WTC11 (cell line): ENCODE results near the gene ESR2. TPM values are rescaled to one million over a fixed set of nuclear protein-coding genes. Genes with fewer than 3 reads are reported as not detected.

Experiments used
- ATAC-seq: fragments of 200-7000 bp; cut with Tn5 transposase; 2 replicates; pipeline ENCODE4 v1.10.0; 2021; ENCODE audit warnings: mild to moderate bottlenecking, moderate library complexity
- CTCF ChIA-PET: fragments of 300-600 bp; sonication (Branson Sonifier 250); formaldehyde crosslinking; loops from one replicate; lab custom pipeline; 2021; ENCODE audit warnings: antibody characterized with exemption; lab: Charles Lee
- POLR2A ChIA-PET: fragments of 350-600 bp; sonication (Branson Sonifier 250); formaldehyde crosslinking; loops from one replicate; lab custom pipeline; 2021; ENCODE audit warnings: antibody characterized with exemption; lab: Charles Lee
- DNase-seq: peaks from one replicate; pipeline ENCODE4 v3.0.0; 2021; ENCODE audit warnings: low spot score
- H3K27ac Mint-ChIP-seq: 2 replicates; pipeline ENCODE4 v1.8.0; 2021; ENCODE audit warnings: mixed read lengths
- H3K27me3 Mint-ChIP-seq: 2 replicates; pipeline ENCODE4 v1.8.0; 2021; ENCODE audit warnings: low read depth, mild to moderate bottlenecking, moderate library complexity, mixed read lengths
- H3K36me3 Mint-ChIP-seq: 2 replicates; pipeline ENCODE4 v1.8.0; 2021; ENCODE audit warnings: mixed read lengths
- H3K4me1 Mint-ChIP-seq: 2 replicates; pipeline ENCODE4 v1.8.0; 2022; ENCODE audit warnings: mixed read lengths
- H3K4me3 Mint-ChIP-seq: 2 replicates; pipeline ENCODE4 v1.8.0; 2021; ENCODE audit warnings: mild to moderate bottlenecking, moderate library complexity, mixed read lengths
- H3K9me3 Mint-ChIP-seq: 2 replicates; pipeline ENCODE4 v1.8.0; 2021; ENCODE audit warnings: mixed read lengths
- AR ChIP-seq: fragments of 250-450 bp; sonication (Bioruptor Pico); IDR thresholded peaks from 2 replicates; pipeline ENCODE4 v1.9.0; 2021; ENCODE audit warnings: mild to moderate bottlenecking
- CBFB ChIP-seq: sonication (generic); formaldehyde crosslinking; IDR thresholded peaks from 2 replicates; pipeline ENCODE4 v1.8.1; 2022; ENCODE audit warnings: mild to moderate bottlenecking, low read depth, missing genetic modification reagents
- CREB1 ChIP-seq: sonication (generic); formaldehyde crosslinking; IDR thresholded peaks from 2 replicates; pipeline ENCODE4 v1.8.0; 2023; ENCODE audit warnings: mild to moderate bottlenecking, missing genetic modification reagents
- E2F1 ChIP-seq: sonication (generic); formaldehyde crosslinking; IDR thresholded peaks from 2 replicates; pipeline ENCODE4 v1.8.0; 2022; ENCODE audit warnings: mild to moderate bottlenecking, missing genetic modification reagents
- E2F5 ChIP-seq: sonication (generic); formaldehyde crosslinking; IDR thresholded peaks from 2 replicates; pipeline ENCODE4 v1.8.1; 2022; ENCODE audit warnings: mild to moderate bottlenecking, moderate library complexity, missing genetic modification reagents
- ESRRA ChIP-seq: sonication (generic); formaldehyde crosslinking; IDR thresholded peaks from 2 replicates; pipeline ENCODE4 v1.8.1; 2022; ENCODE audit warnings: mild to moderate bottlenecking, missing genetic modification reagents, borderline replicate concordance
- FOXP1 ChIP-seq: sonication (generic); formaldehyde crosslinking; IDR thresholded peaks from 2 replicates; pipeline ENCODE4 v1.8.0; 2022; ENCODE audit warnings: missing genetic modification reagents, mild to moderate bottlenecking, moderate library complexity, borderline replicate concordance
- GABPB1 ChIP-seq: sonication (generic); formaldehyde crosslinking; IDR thresholded peaks from 2 replicates; pipeline ENCODE4 v1.8.1; 2023; ENCODE audit warnings: mild to moderate bottlenecking, missing genetic modification reagents
- HMGA2 ChIP-seq: fragments of 250-450 bp; sonication (Bioruptor Pico); IDR thresholded peaks from 2 replicates; pipeline ENCODE4 v1.4.0; 2021; ENCODE audit warnings: mild to moderate bottlenecking, moderate library complexity
- MAX ChIP-seq: sonication (generic); formaldehyde crosslinking; IDR thresholded peaks from 2 replicates; pipeline ENCODE4 v1.8.0; 2022; ENCODE audit warnings: mild to moderate bottlenecking, missing genetic modification reagents
- MYBL2 ChIP-seq: sonication (generic); formaldehyde crosslinking; IDR thresholded peaks from 2 replicates; pipeline ENCODE4 v1.8.1; 2023; ENCODE audit warnings: mild to moderate bottlenecking, moderate library complexity, missing genetic modification reagents
- NFATC4 ChIP-seq: fragments of 250-450 bp; sonication (Bioruptor Pico); IDR thresholded peaks from 2 replicates; pipeline ENCODE4 v1.9.0; 2021; ENCODE audit warnings: mild to moderate bottlenecking
- RELA ChIP-seq: sonication (generic); formaldehyde crosslinking; IDR thresholded peaks from 2 replicates; pipeline ENCODE4 v1.8.1; 2022; ENCODE audit warnings: missing genetic modification reagents, mild to moderate bottlenecking, borderline replicate concordance
- SMAD4 ChIP-seq: sonication (generic); formaldehyde crosslinking; IDR thresholded peaks from 2 replicates; pipeline ENCODE4 v1.8.0; 2022; ENCODE audit warnings: mild to moderate bottlenecking, missing genetic modification reagents
- STAT6 ChIP-seq: sonication (generic); formaldehyde crosslinking; conservative IDR thresholded peaks from 2 replicates; pipeline ENCODE4 v1.8.1; 2023; ENCODE audit warnings: mild to moderate bottlenecking, low read depth, missing genetic modification reagents, moderate library complexity
- ZNF138 ChIP-seq: sonication (generic); formaldehyde crosslinking; conservative IDR thresholded peaks from 2 replicates; pipeline ENCODE4 v1.8.1; 2022; ENCODE audit warnings: mild to moderate bottlenecking, moderate library complexity, missing genetic modification reagents
- ZNF219 ChIP-seq: sonication (generic); formaldehyde crosslinking; IDR thresholded peaks from 2 replicates; pipeline ENCODE4 v1.8.0; 2023; ENCODE audit warnings: missing genetic modification reagents, mild to moderate bottlenecking, borderline replicate concordance
- ZNF416 ChIP-seq: fragments of 250-450 bp; sonication (Bioruptor Pico); IDR thresholded peaks from 2 replicates; pipeline ENCODE4 v1.9.0; 2021; ENCODE audit warnings: mild to moderate bottlenecking, inconsistent platforms
- total RNA-seq: library from RNA; stranded (reverse); gene quantifications from 3 replicates; pipeline ENCODE4 v1.2.3, GENCODE V29; 2021

The ESR2 gene
- total RNA-seq, 1 experiment from 2014 or later, result 0.50 TPM

GRCh38 chr14:64201921-64202545, 92.1 kb downstream of the ESR2 start:
- CTCF ChIA-PET, result interaction anchor here (0.6 to 1.3 kb wide), 3 partner anchors 64 to 738 kb away, joined by 3 read pairs; no protein-coding TSS in a partner anchor

More at GRCh38 chr14:64201921-64202545, 92.1 kb downstream of the ESR2 start:
- no peak for ATAC-seq
- no peaks in the 10 kb centered on the region for H3K9me3 Mint-ChIP-seq
- peaks cover 7% of the 10 kb centered on the region; the same call in 1 of the 2 replicates for H3K36me3 Mint-ChIP-seq
- POLR2A ChIA-PET, result no interaction called here
- DNase-seq, result no peak
- no peaks in the 10 kb centered on the region for H3K27me3 Mint-ChIP-seq
- no peak overlapping the region for H3K27ac Mint-ChIP-seq
- H3K4me3 Mint-ChIP-seq, result no peak overlapping the region
- TF ChIP-seq ZNF138 (no peak), HMGA2 (CRISPR knock-in tag) (no peak), ZNF416 (CRISPR knock-in tag) (no peak), MAX (CRISPR knock-in tag) (no peak), ZNF219 (CRISPR knock-in tag) (no peak), E2F5 (CRISPR knock-in tag) (no peak), E2F1 (CRISPR knock-in tag) (no peak), NFATC4 (CRISPR knock-in tag) (no peak), STAT6 (no peak), SMAD4 (CRISPR knock-in tag) (no peak), CREB1 (CRISPR knock-in tag) (no peak), CBFB (CRISPR knock-in tag) (no peak), AR (CRISPR knock-in tag) (no peak), RELA (CRISPR knock-in tag) (no peak), FOXP1 (no peak), MYBL2 (CRISPR knock-in tag) (no peak), GABPB1 (no peak), ESRRA (no peak)
- H3K4me1 Mint-ChIP-seq, result peaks cover 49% of the 10 kb centered on the region
